SH-SY5Y (cell line): ENCODE data around the gene CCS.

ENCODE experiments used
- GATA2 ChIP-seq: IDR thresholded peaks from 2 replicates; pipeline ENCODE4 v1.6.1; 2011; ENCODE audit warnings: mild to moderate bottlenecking, low read depth, low read length
- GATA3 ChIP-seq: IDR thresholded peaks from 2 replicates; pipeline ENCODE4 v1.6.1; 2011; ENCODE audit warnings: low read depth, mild to moderate bottlenecking, low read length, moderate library complexity

GRCh38 chr11:66649903-66650302, 56.9 kb downstream of the CCS start:
- TF ChIP-seq GATA3: no peak
- TF ChIP-seq GATA2: no peak
